Adrenal gland (tissue), 5 donors: ENCODE results near the gene RBM44.
"Not testable (repeated sequence)": the region's sequence is repeated elsewhere in the genome, so short reads cannot be mapped to it uniquely, and the experiment has no call there.

Experiments
- CTCF ChIP-seq, 6 experiments: fragments of 450-650 bp in 4 of 6; fragments of 200-600 bp in 2 of 6; sonication (generic) in 1 of 6; IDR thresholded peaks; 1 replicate in 5 of 6; 2 replicates in 1 of 6; pipeline versions ENCODE4 v1.5.1 to v1.8.0; 2016 to 2021; ENCODE audit warnings: antibody characterized with exemption in 6 of 6, mild to moderate bottlenecking in 2 of 6, moderate library complexity in 1 of 6
- POLR2A ChIP-seq, 2 donors: fragments of 450-650 bp; IDR thresholded peaks; one replicate each; pipeline ENCODE4 v1.6.1; 2017; ENCODE audit warnings: antibody characterized with exemption in 2 of 2, mild to moderate bottlenecking in 2 of 2, moderate library complexity in 1 of 2
- donor health status: DM: no; HTN: no; CAD: no.

- TF ChIP-seq CTCF, POLR2A (IDR thresholded peaks at IDR 0.05): not testable (repeated sequence)
Observed at GRCh38 chr2:237762291-237763182, 36.0 kb upstream of the RBM44 start.
